OCI-LY1 (cell line): ENCODE data around the gene GRPEL1.
"Not testable (repeated sequence)": the region's sequence is repeated elsewhere in the genome, so short reads cannot be mapped to it uniquely, and the experiment has no call there.

ENCODE experiments used
- H2AFZ ChIP-seq: fragments of 200-600 bp; sonication (generic), shearing (Covaris generic); 2 replicates; pipeline ENCODE4 v1.6.0; 2014; ENCODE audit warnings: antibody characterized with exemption, mild to moderate bottlenecking, low read length
- H3F3A ChIP-seq: fragments of 200-600 bp; sonication (generic), shearing (Covaris generic); 2 replicates; pipeline ENCODE4 v1.6.0; 2014; ENCODE audit warnings: mild to moderate bottlenecking, antibody characterized with exemption, low read length, moderate library complexity; ENCODE audit not compliant: insufficient read depth
- H3K27ac ChIP-seq: fragments of 200-600 bp; sonication (generic); 2 replicates; pipeline ENCODE4 v1.5.1; 2014; ENCODE audit warnings: low read length, mixed run types, mild to moderate bottlenecking, low read depth; ENCODE audit not compliant: poor library complexity, severe bottlenecking
- H3K27me3 ChIP-seq: fragments of 200-600 bp; sonication (generic); 2 replicates; pipeline ENCODE4 v1.6.0; 2014; ENCODE audit warnings: antibody characterized with exemption, mild to moderate bottlenecking, low read length, moderate library complexity; ENCODE audit not compliant: insufficient read depth
- H3K36me3 ChIP-seq: fragments of 200-600 bp; sonication (generic); 2 replicates; pipeline ENCODE4 v1.6.1; 2014; ENCODE audit warnings: mild to moderate bottlenecking, antibody characterized with exemption, low read length, moderate library complexity, mixed read lengths; ENCODE audit not compliant: insufficient read depth
- H3K4me1 ChIP-seq: fragments of 200-600 bp; sonication (generic); 2 replicates; pipeline ENCODE4 v1.5.1; 2014; ENCODE audit warnings: mild to moderate bottlenecking, low read length, moderate library complexity; ENCODE audit not compliant: insufficient read depth, severe bottlenecking
- H3K4me2 ChIP-seq: fragments of 200-600 bp; sonication (generic), shearing (Covaris generic); 2 replicates; pipeline ENCODE4 v1.6.1; 2014; ENCODE audit warnings: low read length
- H3K4me3 ChIP-seq: fragments of 200-600 bp; sonication (generic); 2 replicates; pipeline ENCODE4 v1.5.1; 2014; ENCODE audit warnings: low read length, low read depth, mild to moderate bottlenecking, mixed read lengths; ENCODE audit not compliant: poor library complexity, severe bottlenecking
- H3K79me2 ChIP-seq: fragments of 200-600 bp; shearing (Covaris generic); 2 replicates; pipeline ENCODE4 v1.6.1; 2016; ENCODE audit warnings: mixed run types, low read length, mixed read lengths; ENCODE audit not compliant: insufficient read depth
- H3K9ac ChIP-seq: fragments of 200-600 bp; sonication (generic), shearing (Covaris generic); 2 replicates; pipeline ENCODE4 v1.6.1; 2014; ENCODE audit warnings: mild to moderate bottlenecking, low read length, mixed read lengths
- H3K9me2 ChIP-seq: fragments of 200-600 bp; sonication (generic), shearing (Covaris generic); 2 replicates; pipeline ENCODE4 v1.6.1; 2014; ENCODE audit warnings: low read depth, mild to moderate bottlenecking, low read length, mixed read lengths
- H3K9me3 ChIP-seq: fragments of 200-600 bp; shearing (Covaris generic); 2 replicates; pipeline ENCODE4 v1.6.1; 2014; ENCODE audit warnings: low read length, mixed read lengths
- H4K20me1 ChIP-seq: fragments of 200-600 bp; sonication (generic), shearing (Covaris generic); 2 replicates; pipeline ENCODE4 v1.6.0; 2016; ENCODE audit warnings: mild to moderate bottlenecking, low read length; ENCODE audit not compliant: insufficient read depth
- EZH2 ChIP-seq: fragments of 200-600 bp; sonication (generic), shearing (Covaris generic); IDR thresholded peaks from 2 replicates; pipeline ENCODE4 v1.8.0; 2017; ENCODE audit warnings: borderline replicate concordance, mixed run types, mild to moderate bottlenecking, antibody characterized with exemption, low read length, moderate library complexity, mixed read lengths
- TF ChIP-seq, protein P1 (sequence below): fragments of 200-600 bp; sonication (generic), shearing (Covaris generic); IDR thresholded peaks from 2 replicates; pipeline ENCODE4 v1.5.1; 2017; ENCODE audit warnings: mild to moderate bottlenecking, antibody characterized with exemption, low read length, moderate library complexity, mixed read lengths

The GRPEL1 gene

DNA sequence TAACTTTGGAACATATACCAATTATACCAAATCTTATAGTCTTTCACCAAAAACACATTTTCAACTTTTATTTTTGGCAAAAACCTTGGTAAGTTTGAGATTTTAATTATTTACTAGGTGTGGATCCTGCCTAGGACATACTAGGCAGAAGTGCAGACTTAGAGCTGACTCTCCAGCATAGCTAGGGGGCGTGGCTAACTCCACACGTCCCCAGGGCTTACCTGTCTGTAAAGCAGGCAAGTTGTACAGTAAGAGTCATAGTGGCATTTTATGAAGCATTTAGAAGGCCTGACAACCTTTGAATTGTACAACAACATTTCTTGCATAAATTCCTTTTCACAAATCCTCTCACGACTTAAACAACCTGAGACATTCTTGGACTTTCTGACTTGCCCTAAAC, 19.2 kb upstream of the GRPEL1 start:
- no peaks in the 10 kb centered on the region for H3F3A ChIP-seq
- H2AFZ ChIP-seq, result no peak overlapping the region
- no peaks in the 10 kb centered on the region for H4K20me1 ChIP-seq
- no peaks in the 10 kb centered on the region for H3K27me3 ChIP-seq
- no peak overlapping the region for H3K9ac ChIP-seq
- H3K79me2 ChIP-seq, result no peaks in the 10 kb centered on the region
- no peak for TF ChIP-seq EZH2
- TF ChIP-seq, protein P1, sequence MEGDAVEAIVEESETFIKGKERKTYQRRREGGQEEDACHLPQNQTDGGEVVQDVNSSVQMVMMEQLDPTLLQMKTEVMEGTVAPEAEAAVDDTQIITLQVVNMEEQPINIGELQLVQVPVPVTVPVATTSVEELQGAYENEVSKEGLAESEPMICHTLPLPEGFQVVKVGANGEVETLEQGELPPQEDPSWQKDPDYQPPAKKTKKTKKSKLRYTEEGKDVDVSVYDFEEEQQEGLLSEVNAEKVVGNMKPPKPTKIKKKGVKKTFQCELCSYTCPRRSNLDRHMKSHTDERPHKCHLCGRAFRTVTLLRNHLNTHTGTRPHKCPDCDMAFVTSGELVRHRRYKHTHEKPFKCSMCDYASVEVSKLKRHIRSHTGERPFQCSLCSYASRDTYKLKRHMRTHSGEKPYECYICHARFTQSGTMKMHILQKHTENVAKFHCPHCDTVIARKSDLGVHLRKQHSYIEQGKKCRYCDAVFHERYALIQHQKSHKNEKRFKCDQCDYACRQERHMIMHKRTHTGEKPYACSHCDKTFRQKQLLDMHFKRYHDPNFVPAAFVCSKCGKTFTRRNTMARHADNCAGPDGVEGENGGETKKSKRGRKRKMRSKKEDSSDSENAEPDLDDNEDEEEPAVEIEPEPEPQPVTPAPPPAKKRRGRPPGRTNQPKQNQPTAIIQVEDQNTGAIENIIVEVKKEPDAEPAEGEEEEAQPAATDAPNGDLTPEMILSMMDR, result no peak
- no peaks in the 10 kb centered on the region for H3K9me3 ChIP-seq
- no peak overlapping the region for H3K27ac ChIP-seq
- H3K36me3 ChIP-seq, result no peaks in the 10 kb centered on the region
- H3K4me3 ChIP-seq, result no peak overlapping the region
- no peaks in the 10 kb centered on the region for H3K4me1 ChIP-seq
- no peak overlapping the region for H3K4me2 ChIP-seq
- no peaks in the 10 kb centered on the region for H3K9me2 ChIP-seq

DNA sequence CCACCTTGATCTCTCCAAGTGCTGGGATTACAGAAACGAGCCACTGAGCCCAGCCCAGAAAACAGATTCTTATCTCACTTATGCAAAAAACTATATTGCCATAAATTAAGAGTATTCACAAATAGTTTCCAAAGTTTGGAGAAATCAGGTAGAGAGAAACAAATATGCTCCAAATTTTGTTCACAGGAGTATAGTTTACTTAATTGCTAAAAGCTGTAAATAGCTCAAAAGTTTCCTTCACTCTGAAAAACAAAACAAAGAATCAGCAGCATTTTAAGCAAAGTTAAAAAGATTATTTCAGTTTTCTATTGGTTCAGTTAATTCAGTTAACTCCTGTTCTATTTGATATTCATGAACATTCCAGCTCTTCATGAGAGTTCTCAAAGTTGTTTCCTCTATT, 18.5 kb upstream of the GRPEL1 start:
- Histone ChIP-seq H3K9ac (no peak overlapping the region), H2AFZ (no peak overlapping the region), H4K20me1 (no peaks in the 10 kb centered on the region), H3K36me3 (no peaks in the 10 kb centered on the region), H3K4me2 (no peak overlapping the region), H3K9me2 (no peaks in the 10 kb centered on the region), H3K4me3 (no peak overlapping the region), H3F3A (no peaks in the 10 kb centered on the region), H3K27me3 (no peaks in the 10 kb centered on the region), H3K9me3 (no peaks in the 10 kb centered on the region), H3K27ac (no peak overlapping the region), H3K79me2 (no peaks in the 10 kb centered on the region), H3K4me1 (no peaks in the 10 kb centered on the region)
- TF ChIP-seq EZH2, result no peak

DNA sequence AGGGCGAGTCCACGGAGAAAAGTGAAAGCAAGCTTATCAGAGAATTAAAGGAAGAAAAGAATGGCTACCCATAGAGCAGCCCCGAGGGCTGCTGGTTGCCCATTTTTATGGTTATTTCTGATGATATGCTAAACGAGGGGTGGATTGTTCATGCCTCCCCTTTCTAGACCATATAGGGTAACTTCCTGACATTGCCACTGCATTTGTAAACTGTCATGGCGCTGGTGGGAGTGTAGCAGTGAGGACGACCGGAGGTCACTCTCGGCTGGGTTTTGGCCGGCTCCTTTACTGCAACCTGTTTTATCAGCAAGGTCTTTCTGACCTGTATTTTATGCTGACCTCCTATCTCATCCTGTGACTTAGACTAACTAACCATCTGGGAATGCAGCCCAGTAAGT, 16.7 kb upstream of the GRPEL1 start:
- not testable (repeated sequence) for H3K4me2 ChIP-seq, H3K4me1 ChIP-seq, H3F3A ChIP-seq, H2AFZ ChIP-seq, H3K9me2 ChIP-seq, H3K79me2 ChIP-seq, H3K27me3 ChIP-seq, H3K9ac ChIP-seq, H3K36me3 ChIP-seq, H3K9me3 ChIP-seq, H4K20me1 ChIP-seq, H3K27ac ChIP-seq, H3K4me3 ChIP-seq

DNA sequence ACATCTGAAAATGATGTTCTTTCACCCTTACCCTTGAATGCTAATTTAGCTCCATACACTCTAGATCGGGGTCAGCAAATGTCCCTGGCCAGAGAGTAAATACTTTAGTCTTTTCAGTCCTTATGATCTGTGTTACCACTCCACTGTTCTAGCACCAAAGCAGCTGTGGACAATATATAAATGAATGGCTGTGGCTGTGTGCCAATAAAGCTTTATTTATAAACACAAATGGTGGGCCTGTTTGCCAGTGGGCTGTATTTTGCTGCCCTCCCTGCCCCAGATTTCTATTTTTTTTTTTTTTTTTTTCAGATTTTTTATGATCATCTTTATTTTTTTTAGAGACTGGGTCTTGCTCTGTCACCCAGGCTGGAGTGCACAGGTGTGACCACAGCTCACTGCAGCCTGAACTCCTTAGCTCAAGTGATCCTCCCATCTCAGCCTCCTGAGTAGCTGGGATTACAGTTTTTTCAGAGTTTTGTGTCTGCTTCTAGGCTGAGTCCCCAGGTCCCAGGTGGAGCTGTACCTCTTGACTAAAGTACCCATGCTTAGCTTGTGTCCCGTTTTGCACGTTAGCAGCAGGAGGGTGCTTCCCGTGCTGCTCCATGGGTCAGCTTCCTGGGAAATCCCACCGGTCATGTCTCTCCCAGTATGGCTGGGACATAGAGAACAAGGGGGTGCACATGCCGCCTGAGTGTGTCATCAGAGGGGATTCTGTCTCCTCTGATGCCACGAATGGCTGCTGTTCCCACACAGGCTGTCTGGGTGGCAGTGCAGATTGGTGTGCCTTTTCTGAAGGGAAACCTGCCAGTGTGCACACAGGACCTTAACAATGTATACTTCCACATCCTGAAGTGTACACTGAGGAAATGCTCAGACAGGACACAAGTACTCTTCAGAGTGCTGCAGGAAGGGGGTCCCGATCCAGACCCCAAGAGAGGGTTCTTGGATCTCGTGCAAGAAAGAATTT, 16.0 kb upstream of the GRPEL1 start:
- Histone ChIP-seq H3K27ac (no peak overlapping the region), H3K4me2 (no peak overlapping the region), H3K9me3 (no peaks in the 10 kb centered on the region), H2AFZ (no peak overlapping the region), H4K20me1 (no peaks in the 10 kb centered on the region), H3F3A (no peaks in the 10 kb centered on the region), H3K36me3 (no peaks in the 10 kb centered on the region), H3K79me2 (no peaks in the 10 kb centered on the region), H3K4me1 (no peaks in the 10 kb centered on the region), H3K4me3 (no peak overlapping the region), H3K9me2 (no peaks in the 10 kb centered on the region), H3K9ac (no peak overlapping the region), H3K27me3 (no peaks in the 10 kb centered on the region)
- TF ChIP-seq EZH2, result no peak
- TF ChIP-seq, protein P1, result no peak

DNA sequence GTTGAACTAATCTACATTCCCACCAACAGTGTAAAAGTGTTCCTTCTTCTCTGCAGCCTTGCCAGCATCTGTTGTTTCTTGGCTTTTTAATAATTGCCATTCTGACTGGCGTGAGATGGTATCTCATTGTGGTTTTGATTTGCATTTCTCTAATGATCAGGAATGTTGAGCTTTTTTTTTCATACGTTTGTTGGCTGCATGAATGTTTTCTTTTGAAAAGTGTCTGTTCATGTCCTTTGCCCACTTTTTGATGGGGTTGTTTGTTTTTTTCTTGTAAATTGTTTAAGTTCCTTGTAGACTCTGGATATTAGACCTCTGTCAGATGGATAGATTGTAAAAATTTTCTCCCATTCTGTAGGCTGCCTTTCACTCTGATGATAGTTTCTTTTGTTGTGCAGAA, 12.0 kb upstream of the GRPEL1 start:
- not testable (repeated sequence) for H4K20me1 ChIP-seq, H3F3A ChIP-seq, H3K4me2 ChIP-seq, H2AFZ ChIP-seq, H3K4me3 ChIP-seq, H3K4me1 ChIP-seq, H3K79me2 ChIP-seq, H3K9ac ChIP-seq, H3K27me3 ChIP-seq, H3K36me3 ChIP-seq, H3K9me3 ChIP-seq, H3K27ac ChIP-seq, H3K9me2 ChIP-seq

DNA sequence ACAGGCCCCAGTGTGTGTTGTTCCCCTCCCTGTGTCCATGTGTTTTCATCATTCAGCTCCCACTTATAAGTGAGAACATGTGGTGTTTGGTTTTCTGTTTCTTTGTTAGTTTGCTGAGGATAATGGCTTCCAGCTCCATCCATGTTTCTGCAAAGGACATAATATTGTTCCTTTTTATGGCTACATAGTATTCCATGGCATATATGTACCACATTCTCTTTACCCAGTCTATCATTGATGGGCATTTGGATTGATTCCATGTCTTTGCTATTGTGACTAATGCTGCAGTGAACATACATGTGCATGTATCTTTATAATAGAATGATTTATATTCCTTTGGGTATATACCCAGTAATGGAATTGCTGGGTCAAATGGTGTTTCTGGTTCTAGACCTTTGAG, 11.6 kb upstream of the GRPEL1 start:
- H3K36me3 ChIP-seq, H3K27me3 ChIP-seq, H3K9ac ChIP-seq, H3K27ac ChIP-seq, H2AFZ ChIP-seq, H4K20me1 ChIP-seq, H3K4me3 ChIP-seq, H3K4me1 ChIP-seq, H3K79me2 ChIP-seq, H3K9me2 ChIP-seq, H3K9me3 ChIP-seq, H3K4me2 ChIP-seq, H3F3A ChIP-seq: not testable (repeated sequence)
